Neural crest cell (in vitro differentiated cells): ENCODE data around the gene SEC24D. TPM values are rescaled to one million over a fixed set of nuclear protein-coding genes. Genes with fewer than 3 reads are reported as not detected.

ENCODE experiments used
- DNase-seq: peaks from one replicate; pipeline ENCODE4 v3.0.0; 2021; ENCODE audit warnings: low read depth, mixed read lengths, low spot score
- H3K27ac Mint-ChIP-seq: one replicate; pipeline ENCODE4 v1.8.0; 2021; ENCODE audit warnings: mild to moderate bottlenecking, mixed read lengths; ENCODE audit not compliant: unreplicated experiment
- H3K27me3 Mint-ChIP-seq: 2 replicates; pipeline ENCODE4 v1.8.0; 2021; ENCODE audit warnings: low read depth, mild to moderate bottlenecking, mixed read lengths
- H3K36me3 Mint-ChIP-seq: 2 replicates; pipeline ENCODE4 v1.8.0; 2021; ENCODE audit warnings: low read depth, mild to moderate bottlenecking, mixed read lengths
- H3K4me1 Mint-ChIP-seq: 2 replicates; pipeline ENCODE4 v1.8.0; 2021; ENCODE audit warnings: mixed read lengths
- H3K4me3 Mint-ChIP-seq: one replicate; pipeline ENCODE4 v1.8.0; 2021; ENCODE audit warnings: mild to moderate bottlenecking, mixed read lengths
- H3K9me3 Mint-ChIP-seq: 2 replicates; pipeline ENCODE4 v1.8.0; 2021; ENCODE audit warnings: mixed read lengths
- total RNA-seq: library from RNA; stranded (reverse); gene quantifications from 2 replicates; pipeline ENCODE4 v1.2.1, GENCODE V29; 2021
- TF ChIP-seq, protein P1 (sequence below): fragments of 200-600 bp; sonication (generic); conservative IDR thresholded peaks from 2 replicates; pipeline ENCODE4 v1.5.0; 2021; ENCODE audit warnings: antibody characterized with exemption, mild to moderate bottlenecking

Gene SEC24D
- total RNA-seq, 1 donor from 2014 or later = 22.9 TPM

DNA sequence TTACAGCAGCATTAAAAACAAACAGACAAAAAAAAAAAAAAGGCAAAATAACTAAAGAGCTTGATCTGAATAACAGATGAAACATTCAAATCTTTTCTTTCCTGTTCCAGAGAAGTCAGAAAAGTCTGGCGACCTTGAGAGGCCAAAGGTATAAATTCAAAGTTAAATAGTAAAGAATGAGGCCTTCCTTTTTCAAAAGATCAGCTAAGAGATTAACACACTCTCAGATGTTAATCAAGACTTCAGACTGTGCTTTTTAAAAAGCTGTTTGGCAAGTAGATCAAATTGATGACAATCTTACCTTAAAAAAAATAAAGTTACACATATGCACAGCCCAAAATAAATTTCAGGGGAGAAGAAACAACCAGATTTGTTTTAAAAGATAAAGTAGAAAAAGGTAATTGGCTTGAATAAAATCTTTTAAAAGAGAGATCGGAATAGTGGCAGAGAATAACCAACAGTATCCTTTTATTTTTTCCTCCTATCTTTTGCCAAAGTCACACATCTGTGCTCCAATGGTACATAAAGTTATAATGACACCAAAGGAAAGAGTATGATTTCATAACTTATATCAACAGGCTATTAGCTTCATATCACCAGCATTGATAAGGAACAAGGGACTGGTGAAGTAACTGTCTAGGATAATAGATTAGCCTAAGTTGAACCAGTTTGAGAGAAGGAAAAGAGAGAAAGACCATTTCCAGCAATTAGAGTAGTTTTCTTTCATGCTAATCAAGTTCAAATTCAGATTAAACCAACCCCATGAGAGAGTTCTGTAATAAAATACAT is 80.3 kb downstream of the SEC24D start:
- Mint-ChIP-seq H3K27ac (no peak overlapping the region), H3K27me3 (no peaks in the 10 kb centered on the region), H3K9me3 (no peaks in the 10 kb centered on the region), H3K36me3 (no peaks in the 10 kb centered on the region), H3K4me1 (no peaks in the 10 kb centered on the region), H3K4me3 (no peak overlapping the region)
- TF ChIP-seq, protein P1, sequence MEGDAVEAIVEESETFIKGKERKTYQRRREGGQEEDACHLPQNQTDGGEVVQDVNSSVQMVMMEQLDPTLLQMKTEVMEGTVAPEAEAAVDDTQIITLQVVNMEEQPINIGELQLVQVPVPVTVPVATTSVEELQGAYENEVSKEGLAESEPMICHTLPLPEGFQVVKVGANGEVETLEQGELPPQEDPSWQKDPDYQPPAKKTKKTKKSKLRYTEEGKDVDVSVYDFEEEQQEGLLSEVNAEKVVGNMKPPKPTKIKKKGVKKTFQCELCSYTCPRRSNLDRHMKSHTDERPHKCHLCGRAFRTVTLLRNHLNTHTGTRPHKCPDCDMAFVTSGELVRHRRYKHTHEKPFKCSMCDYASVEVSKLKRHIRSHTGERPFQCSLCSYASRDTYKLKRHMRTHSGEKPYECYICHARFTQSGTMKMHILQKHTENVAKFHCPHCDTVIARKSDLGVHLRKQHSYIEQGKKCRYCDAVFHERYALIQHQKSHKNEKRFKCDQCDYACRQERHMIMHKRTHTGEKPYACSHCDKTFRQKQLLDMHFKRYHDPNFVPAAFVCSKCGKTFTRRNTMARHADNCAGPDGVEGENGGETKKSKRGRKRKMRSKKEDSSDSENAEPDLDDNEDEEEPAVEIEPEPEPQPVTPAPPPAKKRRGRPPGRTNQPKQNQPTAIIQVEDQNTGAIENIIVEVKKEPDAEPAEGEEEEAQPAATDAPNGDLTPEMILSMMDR = no peak
- DNase-seq = no peak

DNA sequence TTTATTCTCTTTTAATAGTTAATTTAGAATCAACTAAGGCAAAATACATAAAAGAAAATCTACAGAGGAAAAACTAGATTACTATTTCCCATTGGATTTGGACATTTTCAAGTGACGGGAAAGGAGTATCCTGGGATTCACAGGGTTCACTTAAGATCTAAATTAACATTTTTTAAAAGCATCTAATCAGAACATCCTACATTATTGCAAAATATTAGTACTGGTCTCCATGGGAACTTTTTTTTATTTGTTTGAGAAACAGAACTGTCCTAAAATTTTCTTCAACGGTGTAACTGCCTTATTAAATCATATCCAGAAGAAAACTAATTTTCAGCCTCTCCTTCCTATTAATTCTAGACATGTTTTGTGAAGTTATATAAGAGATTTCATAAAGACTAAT is 81.0 kb downstream of the SEC24D start:
- H3K9me3 Mint-ChIP-seq = no peaks in the 10 kb centered on the region
- DNase-seq = no peak
- no peak overlapping the region for H3K4me3 Mint-ChIP-seq
- TF ChIP-seq, protein P1 = no peak
- H3K27me3 Mint-ChIP-seq = no peaks in the 10 kb centered on the region
- H3K4me1 Mint-ChIP-seq = no peaks in the 10 kb centered on the region
- H3K27ac Mint-ChIP-seq = no peak overlapping the region
- peaks cover 2% of the 10 kb centered on the region for H3K36me3 Mint-ChIP-seq

DNA sequence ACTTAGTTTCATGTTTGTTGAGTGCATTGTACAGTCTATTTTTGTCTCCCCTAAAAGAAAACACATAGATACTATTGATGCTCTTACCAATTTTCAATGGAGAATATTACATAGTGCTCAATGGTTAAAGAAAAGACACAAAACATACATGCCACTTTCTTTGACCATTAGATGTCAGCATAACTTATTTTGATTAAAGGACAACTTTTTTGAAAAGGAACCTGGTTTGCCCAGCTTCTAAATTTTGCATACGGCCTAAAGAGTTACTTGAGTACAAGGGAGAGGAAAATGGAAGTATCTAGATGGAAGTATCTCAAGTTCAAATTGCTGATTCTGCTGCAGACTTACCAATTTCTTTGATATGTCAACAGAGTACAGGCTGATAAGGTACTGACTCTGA is 82.2 kb downstream of the SEC24D start:
- Mint-ChIP-seq H3K27me3 (no peaks in the 10 kb centered on the region), H3K4me3 (no peak overlapping the region), H3K36me3 (peaks cover 2% of the 10 kb centered on the region), H3K4me1 (no peaks in the 10 kb centered on the region), H3K9me3 (no peaks in the 10 kb centered on the region), H3K27ac (no peak overlapping the region)
- no peak for DNase-seq
- TF ChIP-seq, protein P1 = no peak

DNA sequence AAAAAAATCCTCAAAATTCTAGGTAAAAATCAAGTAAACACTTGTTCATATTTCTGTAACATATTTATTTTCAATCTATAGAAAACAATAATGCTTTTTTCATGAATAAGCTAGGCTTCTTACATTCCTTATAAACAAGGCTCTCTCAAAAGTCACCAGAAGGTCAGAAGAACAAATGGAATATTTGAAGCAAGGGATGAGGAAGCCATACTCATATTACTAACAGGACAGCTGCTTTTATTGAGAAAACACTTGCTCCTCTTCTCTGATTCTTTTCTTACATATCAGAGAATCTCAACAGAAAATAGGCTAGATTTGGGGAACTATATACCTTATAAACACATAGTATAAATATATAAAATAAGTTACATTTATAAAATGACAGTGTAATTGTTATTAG is 82.8 kb downstream of the SEC24D start:
- H3K27me3 Mint-ChIP-seq = no peaks in the 10 kb centered on the region
- no peaks in the 10 kb centered on the region for H3K9me3 Mint-ChIP-seq
- TF ChIP-seq, protein P1 = no peak
- H3K4me3 Mint-ChIP-seq = no peak overlapping the region
- no peak for DNase-seq
- H3K4me1 Mint-ChIP-seq = no peaks in the 10 kb centered on the region
- peaks cover 2% of the 10 kb centered on the region for H3K36me3 Mint-ChIP-seq
- no peak overlapping the region for H3K27ac Mint-ChIP-seq

DNA sequence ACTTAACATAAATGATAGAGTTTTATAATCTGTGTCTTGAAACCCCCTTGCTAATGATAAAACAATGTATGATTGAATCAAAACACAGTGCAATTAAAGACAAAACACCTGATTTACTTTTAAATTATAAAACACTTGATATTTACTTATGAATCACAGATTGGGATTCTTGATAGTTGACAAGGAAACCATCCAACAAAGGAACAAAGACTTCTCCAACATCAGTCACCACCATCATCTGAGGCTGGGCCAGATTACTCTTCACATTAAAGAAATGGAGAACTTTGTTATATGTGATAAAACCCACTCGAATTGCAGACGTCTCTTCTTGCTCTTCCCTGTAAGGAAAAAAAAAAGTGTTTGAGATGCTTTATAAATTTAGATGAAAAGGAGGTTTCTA is 83.4 kb downstream of the SEC24D start:
- TF ChIP-seq, protein P1 = no peak
- Mint-ChIP-seq H3K27ac (no peak overlapping the region), H3K9me3 (no peaks in the 10 kb centered on the region), H3K4me1 (no peaks in the 10 kb centered on the region), H3K4me3 (no peak overlapping the region), H3K27me3 (no peaks in the 10 kb centered on the region), H3K36me3 (peaks cover 2% of the 10 kb centered on the region)
- no peak for DNase-seq
